Mesenchymal stem cell (in vitro differentiated cells and primary cell): ENCODE data around the gene ERP44.

Source experiments
- DNase-seq: peaks from one replicate; pipeline ENCODE4 v3.0.0-alpha.2; 2013
- H2AFZ ChIP-seq: one replicate; pipeline ENCODE4 v1.6.1; 2013; ENCODE audit warnings: low read depth, mild to moderate bottlenecking, control low read depth, inconsistent platforms, low read length, moderate library complexity
- H2AK5ac ChIP-seq: 2 replicates; pipeline ENCODE4 v1.6.1; 2013; ENCODE audit warnings: low read length, moderate library complexity, mild to moderate bottlenecking, inconsistent platforms; ENCODE audit not compliant: severe bottlenecking
- H2BK120ac ChIP-seq: one replicate; pipeline ENCODE4 v1.6.1; 2013; ENCODE audit warnings: low read depth, mild to moderate bottlenecking, inconsistent platforms, low read length, moderate library complexity
- H2BK12ac ChIP-seq, 2 experiments: one replicate each; pipeline ENCODE4 v1.6.1; 2013; ENCODE audit warnings: inconsistent platforms in 2 of 2, low read length in 2 of 2, mild to moderate bottlenecking in 2 of 2, moderate library complexity in 2 of 2, control low read depth in 1 of 2
- H2BK15ac ChIP-seq: one replicate; pipeline ENCODE4 v1.6.1; 2013; ENCODE audit warnings: mild to moderate bottlenecking, low read depth, inconsistent platforms; ENCODE audit not compliant: poor library complexity, severe bottlenecking
- H2BK5ac ChIP-seq: 2 replicates; pipeline ENCODE4 v1.6.1; 2013; ENCODE audit warnings: low read depth, mild to moderate bottlenecking, low read length, control low read depth, inconsistent platforms; ENCODE audit not compliant: poor library complexity, severe bottlenecking
- H3K14ac ChIP-seq, 2 experiments: one replicate each; pipeline ENCODE4 v1.6.1; 2013; ENCODE audit warnings: inconsistent platforms in 2 of 2, low read length in 2 of 2, control low read depth in 1 of 2, mild to moderate bottlenecking in 1 of 2, moderate library complexity in 1 of 2
- H3K18ac ChIP-seq, 2 experiments: one replicate each; pipeline ENCODE4 v1.6.1; 2013; ENCODE audit warnings: inconsistent platforms in 2 of 2, low read length in 2 of 2, control low read depth in 1 of 2, low read depth in 1 of 2, mild to moderate bottlenecking in 1 of 2
- H3K23ac ChIP-seq, 2 experiments: one replicate each; pipeline ENCODE4 v1.6.1; 2013; ENCODE audit warnings: inconsistent platforms in 2 of 2, low read length in 2 of 2, mild to moderate bottlenecking in 2 of 2, moderate library complexity in 2 of 2, control low read depth in 1 of 2
- H3K27ac ChIP-seq: 2 replicates; pipeline ENCODE4 v1.5.1; 2013; ENCODE audit warnings: mild to moderate bottlenecking, moderate library complexity, low read length, control low read depth, inconsistent platforms; ENCODE audit not compliant: poor library complexity, severe bottlenecking
- H3K27me3 ChIP-seq, 2 experiments: 2 replicates each; pipeline versions ENCODE4 v1.6.1 to v1.7.0; 2013; ENCODE audit warnings: low read length in 2 of 2, mild to moderate bottlenecking in 2 of 2, moderate library complexity in 2 of 2, control low read depth in 1 of 2, inconsistent platforms in 1 of 2; ENCODE audit not compliant: control insufficient read depth in 1 of 2, insufficient read depth in 1 of 2
- H3K36me3 ChIP-seq, 2 experiments: 2 replicates each; pipeline versions ENCODE4 v1.6.1 to v1.7.0; 2013; ENCODE audit warnings: low read length in 2 of 2, control low read depth in 1 of 2, inconsistent platforms in 1 of 2, low read depth in 1 of 2, mild to moderate bottlenecking in 1 of 2; ENCODE audit not compliant: insufficient read depth in 2 of 2, control insufficient read depth in 1 of 2
- H3K4ac ChIP-seq, 2 experiments: one replicate each; pipeline ENCODE4 v1.6.1; 2013; ENCODE audit warnings: inconsistent platforms in 2 of 2, low read length in 2 of 2, mild to moderate bottlenecking in 2 of 2, moderate library complexity in 2 of 2, control low read depth in 1 of 2, low read depth in 1 of 2
- H3K4me1 ChIP-seq: 2 replicates; pipeline ENCODE4 v1.6.1; 2013; ENCODE audit warnings: low read depth, low read length, control low read depth; ENCODE audit not compliant: control insufficient read depth, insufficient read depth
- H3K4me2 ChIP-seq: 2 replicates; pipeline ENCODE4 v1.6.1; 2013; ENCODE audit warnings: low read length, mild to moderate bottlenecking, inconsistent platforms; ENCODE audit not compliant: poor library complexity, severe bottlenecking
- H3K4me3 ChIP-seq, 2 experiments: 2 replicates each; pipeline versions ENCODE4 v1.5.1 to v1.7.0; 2013; ENCODE audit warnings: low read length in 2 of 2, mild to moderate bottlenecking in 2 of 2, control low read depth in 1 of 2, low read depth in 1 of 2; ENCODE audit not compliant: insufficient read depth in 1 of 2
- H3K79me1 ChIP-seq: replicated peaks from 2 replicates; pipeline ENCODE4 v1.6.1; 2013; ENCODE audit warnings: mild to moderate bottlenecking, control low read depth, low read length, inconsistent platforms; ENCODE audit not compliant: poor library complexity, severe bottlenecking
- H3K9ac ChIP-seq: 2 replicates; pipeline ENCODE4 v1.7.0; 2013; ENCODE audit warnings: mild to moderate bottlenecking, low read length, moderate library complexity
- H3K9me3 ChIP-seq: 2 replicates; pipeline ENCODE4 v1.7.0; 2013; ENCODE audit warnings: mild to moderate bottlenecking, low read length; ENCODE audit not compliant: control insufficient read depth
- H4K8ac ChIP-seq: one replicate; pipeline ENCODE4 v1.6.1; 2013; ENCODE audit warnings: inconsistent platforms, mild to moderate bottlenecking, low read length, moderate library complexity
- H4K91ac ChIP-seq: one replicate; pipeline ENCODE4 v1.6.1; 2013; ENCODE audit warnings: mild to moderate bottlenecking, low read length, inconsistent platforms
- WGBS: methylation state at CpG from one replicate; pipeline ENCODE4 v1.1.7; 2013; ENCODE audit warnings: mixed read lengths; 5-methylcytosine and 5-hydroxymethylcytosine counted together

The ERP44 gene

GRCh38 chr9:100125236-100125635 is 26.4 kb upstream of the ERP44 start:
- no peak overlapping the region for H3K9ac ChIP-seq
- no peak overlapping the region for H4K8ac ChIP-seq

GRCh38 chr9:100120286-100120685 is 21.5 kb upstream of the ERP44 start:
- Histone ChIP-seq H2AK5ac (no peak overlapping the region), H3K27me3 (no peaks in the 10 kb centered on the region), H3K4me3 (no peak overlapping the region), H3K4ac (no peak overlapping the region), H3K9me3 (peaks cover 4% of the 10 kb centered on the region), H2BK15ac (no peak overlapping the region), H3K18ac (no peak overlapping the region), H2BK12ac (no peak overlapping the region), H3K14ac (no peak overlapping the region), H3K9ac (no peak overlapping the region), H4K8ac (no peak overlapping the region), H2BK120ac (no peak overlapping the region), H3K27ac (no peak overlapping the region), H3K4me2 (no peak overlapping the region), H4K91ac (no peak overlapping the region), H3K36me3 (peaks cover 6 to 10% of the 10 kb centered on the region in 2 experiments), H2AFZ (no peak overlapping the region), H2BK5ac (no peak overlapping the region), H3K23ac (no peak overlapping the region), H3K4me1 (no peaks in the 10 kb centered on the region), H3K79me1 (peaks cover 16% of the 10 kb centered on the region)
- no peak for DNase-seq
- no CpG with 5 or more reads among the region's 2 CpGs for WGBS

More at GRCh38 chr9:100125236-100125635, 26.4 kb upstream of the ERP44 start:
- Histone ChIP-seq H3K27me3 (no peaks in the 10 kb centered on the region), H3K4me2 (no peak overlapping the region), H2AFZ (no peak overlapping the region), H3K36me3 (peaks cover 0 to 12% of the 10 kb centered on the region in 2 experiments), H2BK120ac (no peak overlapping the region), H3K23ac (no peak overlapping the region), H2BK12ac (no peak overlapping the region), H2AK5ac (no peak overlapping the region), H2BK15ac (no peak overlapping the region), H3K27ac (no peak overlapping the region), H3K4me1 (no peaks in the 10 kb centered on the region), H3K79me1 (peaks cover 7% of the 10 kb centered on the region), H4K91ac (no peak overlapping the region), H3K4ac (no peak overlapping the region), H3K18ac (no peak overlapping the region), H2BK5ac (no peak overlapping the region), H3K14ac (no peak overlapping the region), H3K4me3 (no peak overlapping the region), H3K9me3 (peaks cover 4% of the 10 kb centered on the region)
- no peak for DNase-seq
- 100% methylated on average over 1 of the region's 2 CpGs for WGBS

- Histone ChIP-seq H3K27me3 (no peaks in the 10 kb centered on the region), H2BK120ac (no peak overlapping the region), H2BK12ac (no peak overlapping the region), H4K8ac (no peak overlapping the region), H2AK5ac (no peak overlapping the region), H3K4me1 (no peaks in the 10 kb centered on the region), H3K36me3 (peaks cover 6 to 17% of the 10 kb centered on the region in 2 experiments), H3K9me3 (peaks cover 4% of the 10 kb centered on the region), H3K4me3 (no peak overlapping the region), H2BK15ac (no peak overlapping the region), H4K91ac (no peak overlapping the region), H2AFZ (no peak overlapping the region), H3K27ac (no peak overlapping the region), H3K18ac (no peak overlapping the region), H2BK5ac (no peak overlapping the region), H3K4ac (no peak overlapping the region), H3K23ac (no peak overlapping the region), H3K9ac (no peak overlapping the region), H3K14ac (no peak overlapping the region), H3K4me2 (no peak overlapping the region), H3K79me1 (peaks cover 14% of the 10 kb centered on the region)
- 97% methylated on average over 21 of the region's 25 CpGs for WGBS
- no peak for DNase-seq
Measured at GRCh38 chr9:100117316-100117715, 18.5 kb upstream of the ERP44 start.

- Histone ChIP-seq H2BK15ac (no peak overlapping the region), H3K36me3 (peaks cover 6 to 23% of the 10 kb centered on the region in 2 experiments), H3K27ac (no peak overlapping the region), H3K23ac (no peak overlapping the region), H3K4me2 (no peak overlapping the region), H4K91ac (no peak overlapping the region), H4K8ac (no peak overlapping the region), H2BK120ac (no peak overlapping the region), H3K9me3 (no peaks in the 10 kb centered on the region), H3K27me3 (no peaks in the 10 kb centered on the region), H3K18ac (no peak overlapping the region), H3K4me3 (no peak overlapping the region), H3K9ac (no peak overlapping the region), H3K4ac (no peak overlapping the region), H3K79me1 (peaks cover 11% of the 10 kb centered on the region), H2BK12ac (no peak overlapping the region), H2BK5ac (no peak overlapping the region), H3K14ac (no peak overlapping the region), H3K4me1 (no peaks in the 10 kb centered on the region), H2AK5ac (no peak overlapping the region), H2AFZ (no peak overlapping the region)
- DNase-seq: no peak
- 63% methylated on average over 1 of the region's 2 CpGs for WGBS
Measured at GRCh38 chr9:100112677-100113336, 14.0 kb upstream of the ERP44 start.
